OCI-LY7 (cell line): ENCODE data around the gene ZPBP2. TPM values are rescaled to one million over a fixed set of nuclear protein-coding genes. Genes with fewer than 3 reads are reported as not detected.

ENCODE experiments used
- BruUV-seq: library from RNA; stranded (reverse); fragments of 400-500 nt; replicated peaks from 2 replicates; lab custom pipeline; 2021; lab: Mats Ljungman, UMichigan
- CTCF ChIA-PET: fragments of 300-600 bp; sonication (Branson Sonifier 250); formaldehyde crosslinking; loops from one replicate; lab custom pipeline; 2022; ENCODE audit warnings: antibody characterized with exemption; ENCODE audit not compliant: unreplicated experiment; lab: Charles Lee
- POLR2A ChIA-PET: fragments of 300-600 bp; sonication (Branson Sonifier 250); formaldehyde crosslinking; loops from one replicate; lab custom pipeline; 2022; ENCODE audit warnings: antibody characterized with exemption; lab: Charles Lee
- DNase-seq: peaks from one replicate; pipeline ENCODE4 v3.0.0-alpha.2; 2015; ENCODE audit warnings: low spot score
- H2AFZ ChIP-seq: fragments of 200-600 bp; sonication (generic), shearing (Covaris generic); 2 replicates; pipeline ENCODE4 v1.6.1; 2014; ENCODE audit warnings: mild to moderate bottlenecking, antibody characterized with exemption, low read length, moderate library complexity
- H3K27ac ChIP-seq: fragments of 200-600 bp; sonication (generic); 2 replicates; pipeline ENCODE4 v1.5.1; 2014; ENCODE audit warnings: mixed run types, low read depth, mild to moderate bottlenecking, moderate library complexity, low read length, inconsistent platforms; ENCODE audit not compliant: poor library complexity, severe bottlenecking
- H3K36me3 ChIP-seq: fragments of 200-600 bp; sonication (generic); 2 replicates; pipeline ENCODE4 v1.6.1; 2014; ENCODE audit warnings: mild to moderate bottlenecking, antibody characterized with exemption, low read length, moderate library complexity, mixed read lengths; ENCODE audit not compliant: insufficient read depth
- H3K4me1 ChIP-seq: fragments of 200-600 bp; sonication (generic); 2 replicates; pipeline ENCODE4 v1.5.1; 2014; ENCODE audit warnings: mild to moderate bottlenecking, low read length; ENCODE audit not compliant: insufficient read depth, poor library complexity, severe bottlenecking
- H3K4me2 ChIP-seq: fragments of 200-600 bp; sonication (generic); 2 replicates; pipeline ENCODE4 v1.6.1; 2014; ENCODE audit warnings: mild to moderate bottlenecking, low read length
- H3K4me3 ChIP-seq: fragments of 200-600 bp; sonication (generic); 2 replicates; pipeline ENCODE4 v1.5.1; 2014; ENCODE audit warnings: mild to moderate bottlenecking, low read depth, low read length; ENCODE audit not compliant: poor library complexity, severe bottlenecking
- H3K79me2 ChIP-seq: fragments of 200-600 bp; sonication (generic); 2 replicates; pipeline ENCODE4 v1.6.1; 2016; ENCODE audit warnings: low read depth, mild to moderate bottlenecking, low read length, moderate library complexity, mixed read lengths; ENCODE audit not compliant: insufficient read depth
- H3K9me2 ChIP-seq: fragments of 200-600 bp; sonication (generic); 2 replicates; pipeline ENCODE4 v1.6.1; 2016; ENCODE audit warnings: mild to moderate bottlenecking, low read length, mixed read lengths; ENCODE audit not compliant: insufficient read depth
- H3K9me3 ChIP-seq: fragments of 200-600 bp; sonication (generic); 2 replicates; pipeline ENCODE4 v1.6.1; 2014; ENCODE audit warnings: mild to moderate bottlenecking, mixed run types, low read length, mixed read lengths
- H4K20me1 ChIP-seq: fragments of 200-600 bp; sonication (generic); 2 replicates; pipeline ENCODE4 v1.6.1; 2014; ENCODE audit warnings: mild to moderate bottlenecking, antibody characterized with exemption, low read length, moderate library complexity, mixed read lengths; ENCODE audit not compliant: insufficient read depth
- CTCF ChIP-seq: fragments of 200-600 bp; sonication (generic); conservative IDR thresholded peaks from 2 replicates; pipeline ENCODE4 v1.5.1; 2014; ENCODE audit warnings: mild to moderate bottlenecking, antibody characterized with exemption, low read length, moderate library complexity, mixed read lengths
- EZH2phosphoT487 ChIP-seq: fragments of 200-600 bp; sonication (generic); IDR thresholded peaks from 2 replicates; pipeline ENCODE4 v1.6.1; 2018; ENCODE audit warnings: low read depth, borderline replicate concordance, mild to moderate bottlenecking, mixed run types, antibody characterized with exemption, low read length, moderate library complexity, mixed read lengths
- intact Hi-C: fragments of 100-400 bp; cut with micrococcal nuclease; formaldehyde crosslinking; loops from one replicate; pipeline ENCODE4 v1.10.0; 2022; ENCODE audit not compliant: unreplicated experiment
- small RNA-seq: library from RNA; depleted of rRNA; stranded (forward); fragments of <200 nt; gene quantifications from one replicate; pipeline ENCODE3, GENCODE V24; 2014
- total RNA-seq, 2 experiments: library from RNA; depleted of rRNA in 1 of 2; stranded (reverse); fragments of >200 nt in 1 of 2; shearing (Covaris generic) in 1 of 2; gene quantifications; 2 replicates each; pipeline ENCODE4 v1.2.3, GENCODE V29; 2014 to 2022

ZPBP2 gene
- total RNA-seq, 2 experiments from 2014 or later, result not detected

- no peaks in the 10 kb centered on the region for H3K9me2 ChIP-seq
- peak overlapping the region; percentile 97 for H3K4me2 ChIP-seq
- ChIA-PET POLR2A (interaction anchor here (0.6 to 1.0 kb wide), 5 partner anchors 11 to 79 kb away, joined by 3 to 5 read pairs (median 3); no protein-coding TSS in a partner anchor), CTCF (interaction anchor here (0.5 kb wide), 1 partner anchor 28 kb away, joined by 3 read pairs; no protein-coding TSS in a partner anchor)
- peaks cover 27% of the 10 kb centered on the region for H3K36me3 ChIP-seq
- peak; percentile 72 for DNase-seq
- TF ChIP-seq EZH2phosphoT487, result no peak
- no peak for TF ChIP-seq CTCF
- peak overlapping the region; percentile 65 for H3K27ac ChIP-seq
- no TSS peak for BruUV-seq
- H4K20me1 ChIP-seq, result no peaks in the 10 kb centered on the region
- H3K4me1 ChIP-seq, result peaks cover 40% of the 10 kb centered on the region
- H3K79me2 ChIP-seq, result peaks cover 35% of the 10 kb centered on the region
- peak overlapping the region; percentile 93; the same call in 1 of the 2 replicates for H2AFZ ChIP-seq
- peak overlapping the region; percentile 91 for H3K4me3 ChIP-seq
- intact Hi-C loops, result loop anchor here (1.0 to 5.0 kb wide), 5 partner anchors 26 to 172 kb away; partner anchors contain the start of genes IKZF3 and PSMD3
- no peaks in the 10 kb centered on the region for H3K9me3 ChIP-seq
Measured at GRCh38 chr17:39926588-39927100, 58.6 kb downstream of the ZPBP2 start.

Small RNA genes lying within 50 kb of the gene (small RNA-seq; reads per million reads assigned to genes)
- gene AC090844.1, result not detected

Other genes with a start within 250 kb of the ZPBP2 start
- gene PPP1R1B, start 241.2 kb upstream of the ZPBP2 start, total RNA-seq (2014; rRNA removed; shearing (Covaris generic)), result not detected in 2 replicates
- gene PPP1R1B, start 241.2 kb upstream of the ZPBP2 start, total RNA-seq (2022), result not detected in 2 replicates
- gene STARD3, start 231.1 kb upstream of the ZPBP2 start, total RNA-seq (2014; rRNA removed; shearing (Covaris generic)), result 33.7 and 36.5 TPM in 2 replicates
- gene STARD3, start 231.1 kb upstream of the ZPBP2 start, total RNA-seq (2022), result 54.2 and 62.1 TPM in 2 replicates
- gene TCAP, start 202.9 kb upstream of the ZPBP2 start, total RNA-seq (2014; rRNA removed; shearing (Covaris generic)), result 1.5 and 9.4 TPM in 2 replicates
- 2.7 TPM in 2 replicates for gene TCAP, start 202.9 kb upstream of the ZPBP2 start, total RNA-seq (2022)
- gene PNMT, start 199.7 kb upstream of the ZPBP2 start, total RNA-seq (2014; rRNA removed; shearing (Covaris generic)), result not detected in 2 replicates
- not detected in 2 replicates for gene PNMT, start 199.7 kb upstream of the ZPBP2 start, total RNA-seq (2022)
- 4.5 and 8.7 TPM in 2 replicates for gene PGAP3, start 180.1 kb upstream of the ZPBP2 start, total RNA-seq (2014; rRNA removed; shearing (Covaris generic))
- 9.2 and 12.4 TPM in 2 replicates for gene PGAP3, start 180.1 kb upstream of the ZPBP2 start, total RNA-seq (2022)
- 5.8 and 6.5 TPM in 2 replicates for gene ERBB2, start 168.1 kb upstream of the ZPBP2 start, total RNA-seq (2014; rRNA removed; shearing (Covaris generic))
- gene ERBB2, start 168.1 kb upstream of the ZPBP2 start, total RNA-seq (2022), result 11.4 and 14.6 TPM in 2 replicates
- 77.3 and 89.9 TPM in 2 replicates for gene MIEN1, start 137.7 kb upstream of the ZPBP2 start, total RNA-seq (2014; rRNA removed; shearing (Covaris generic))
- gene MIEN1, start 137.7 kb upstream of the ZPBP2 start, total RNA-seq (2022), result 55.4 and 59.4 TPM in 2 replicates
- 0.25 and 0.31 TPM in 2 replicates for gene GRB7, start 130.3 kb upstream of the ZPBP2 start, total RNA-seq (2014; rRNA removed; shearing (Covaris generic))
- gene GRB7, start 130.3 kb upstream of the ZPBP2 start, total RNA-seq (2022), result not detected in 2 replicates
- 44.7 and 54.7 TPM in 2 replicates for gene IKZF3, start 3.9 kb upstream of the ZPBP2 start, total RNA-seq (2014; rRNA removed; shearing (Covaris generic))
- 125 and 134 TPM in 2 replicates for gene IKZF3, start 3.9 kb upstream of the ZPBP2 start, total RNA-seq (2022)
- gene GSDMB, start 50.4 kb downstream of the ZPBP2 start, total RNA-seq (2014; rRNA removed; shearing (Covaris generic)), result 24.1 and 29.4 TPM in 2 replicates
- 39.2 and 44.6 TPM in 2 replicates for gene GSDMB, start 50.4 kb downstream of the ZPBP2 start, total RNA-seq (2022)
- 62.2 and 62.6 TPM in 2 replicates for gene ORMDL3, start 59.4 kb downstream of the ZPBP2 start, total RNA-seq (2014; rRNA removed; shearing (Covaris generic))
- 61.3 and 65.9 TPM in 2 replicates for gene ORMDL3, start 59.4 kb downstream of the ZPBP2 start, total RNA-seq (2022)
- gene LRRC3C, start 59.5 kb downstream of the ZPBP2 start, total RNA-seq (2014; rRNA removed; shearing (Covaris generic)), result not detected in 2 replicates
- not detected in 2 replicates for gene LRRC3C, start 59.5 kb downstream of the ZPBP2 start, total RNA-seq (2022)
- 0.15 and 0.57 TPM in 2 replicates for gene GSDMA, start 94.8 kb downstream of the ZPBP2 start, total RNA-seq (2014; rRNA removed; shearing (Covaris generic))
- 0.15 and 0.17 TPM in 2 replicates for gene GSDMA, start 94.8 kb downstream of the ZPBP2 start, total RNA-seq (2022)
- 149 and 150 TPM in 2 replicates for gene PSMD3, start 112.6 kb downstream of the ZPBP2 start, total RNA-seq (2014; rRNA removed; shearing (Covaris generic))
- 140 and 150 TPM in 2 replicates for gene PSMD3, start 112.6 kb downstream of the ZPBP2 start, total RNA-seq (2022)
- not detected in 2 replicates for gene CSF3, start 147.2 kb downstream of the ZPBP2 start, total RNA-seq (2014; rRNA removed; shearing (Covaris generic))
- not detected in 2 replicates for gene CSF3, start 147.2 kb downstream of the ZPBP2 start, total RNA-seq (2022)
- gene MED24, start 186.2 kb downstream of the ZPBP2 start, total RNA-seq (2014; rRNA removed; shearing (Covaris generic)), result 36.3 and 65.9 TPM in 2 replicates
- gene MED24, start 186.2 kb downstream of the ZPBP2 start, total RNA-seq (2022), result 103 and 112 TPM in 2 replicates
- gene THRA, start 194.8 kb downstream of the ZPBP2 start, total RNA-seq (2014; rRNA removed; shearing (Covaris generic)), result 5.4 and 9.3 TPM in 2 replicates
- 3.9 and 5.1 TPM in 2 replicates for gene THRA, start 194.8 kb downstream of the ZPBP2 start, total RNA-seq (2022)
- gene NR1D1, start 232.4 kb downstream of the ZPBP2 start, total RNA-seq (2014; rRNA removed; shearing (Covaris generic)), result 1.7 and 2.3 TPM in 2 replicates
- 7.0 and 8.7 TPM in 2 replicates for gene NR1D1, start 232.4 kb downstream of the ZPBP2 start, total RNA-seq (2022)